Naive B cell (primary cell): ENCODE data around the gene CDON. TPM values are rescaled to one million over a fixed set of nuclear protein-coding genes. Genes with fewer than 3 reads are reported as not detected.

Experiments
- ATAC-seq, 2 donors: fragments of 150-1000 bp; cut with Tn5 transposase; 2 replicates each; pipeline ENCODE4 v1.10.0; 2021; ENCODE audit warnings: low read depth in 2 of 2, mild to moderate bottlenecking in 2 of 2, moderate library complexity in 2 of 2
- DNase-seq: peaks from one replicate; pipeline ENCODE4 v3.0.0; 2022
- H3K27ac Mint-ChIP-seq, 6 donors: one replicate each; pipeline ENCODE4 v1.8.0; 2020 to 2022; ENCODE audit warnings: mild to moderate bottlenecking in 6 of 6, mixed read lengths in 6 of 6, moderate library complexity in 5 of 6, inconsistent platforms in 2 of 6
- H3K27me3 Mint-ChIP-seq, 3 donors: one replicate each; pipeline ENCODE4 v1.8.0; 2021 to 2022; ENCODE audit warnings: mixed read lengths in 3 of 3, mild to moderate bottlenecking in 1 of 3
- H3K36me3 Mint-ChIP-seq, 2 donors: one replicate each; pipeline ENCODE4 v1.8.0; 2020 to 2022; ENCODE audit warnings: mixed read lengths in 2 of 2, inconsistent platforms in 1 of 2, mild to moderate bottlenecking in 1 of 2
- H3K4me1 Mint-ChIP-seq, 3 donors: one replicate each; pipeline ENCODE4 v1.8.0; 2020 to 2022; ENCODE audit warnings: mixed read lengths in 3 of 3, inconsistent platforms in 1 of 3, mild to moderate bottlenecking in 1 of 3, moderate library complexity in 1 of 3
- H3K4me3 Mint-ChIP-seq, 8 donors: one replicate each; pipeline ENCODE4 v1.8.0; 2020 to 2022; ENCODE audit warnings: mild to moderate bottlenecking in 8 of 8, mixed read lengths in 8 of 8, moderate library complexity in 8 of 8, inconsistent platforms in 2 of 8
- H3K9me3 Mint-ChIP-seq, 7 donors: one replicate each; pipeline ENCODE4 v1.8.0; 2020 to 2022; ENCODE audit warnings: mixed read lengths in 7 of 7, mild to moderate bottlenecking in 5 of 7, inconsistent platforms in 2 of 7, moderate library complexity in 1 of 7
- polyA plus RNA-seq, 6 donors: library from polyadenylated mRNA; unstranded; fragments of 300-500 nt; fragmentation: Illumina TruSeq; gene quantifications; one replicate each; pipeline ENCODE4 v1.2.3, GENCODE V29; 2021; ENCODE audit warnings: low read depth in 6 of 6

The CDON gene
- polyA plus RNA-seq = not detected

GRCh38 chr11:126062679-126063506, at the start of gene CDON:
CDON (minus strand) TSS chr11:126062866; CDS start chr11:126023476, 39,390 bp downstream.
- DNase-seq (peak; percentile 59), ATAC-seq (peak; percentile 84 to 87)
- no peaks in the 10 kb centered on the region for H3K36me3 Mint-ChIP-seq
- peaks cover 51 to 63% (median 59%) of the 10 kb centered on the region in 3 donors for H3K27me3 Mint-ChIP-seq
- H3K4me3 Mint-ChIP-seq = peak within 1 kb of the TSS; percentile 73 to 92 (median 86)
- peaks cover 0 to 12% (median 4%) of the 10 kb centered on the region in 7 donors for H3K9me3 Mint-ChIP-seq
- peaks cover 6 to 13% (median 7%) of the 10 kb centered on the region in 3 donors for H3K4me1 Mint-ChIP-seq
- H3K27ac Mint-ChIP-seq = peak within 1 kb of the TSS in 4 of 6 donors; percentile 12 to 73 (median 44)

- H3K9me3 Mint-ChIP-seq = no peaks in the 10 kb centered on the region
- no peaks in the 10 kb centered on the region for H3K36me3 Mint-ChIP-seq
- H3K27ac Mint-ChIP-seq = peak overlapping the region in 1 of 6 donors; percentile 32
- peaks cover 0 to 5% (median 3%) of the 10 kb centered on the region in 3 donors for H3K27me3 Mint-ChIP-seq
- DNase-seq (no peak), ATAC-seq (no peak)
- no peak overlapping the region for H3K4me3 Mint-ChIP-seq
- H3K4me1 Mint-ChIP-seq = no peaks in the 10 kb centered on the region
Observed at GRCh38 chr11:126111458-126112116, 48.9 kb upstream of the CDON start.

GRCh38 chr11:126109941-126110731, 47.5 kb upstream of the CDON start:
- H3K27me3 Mint-ChIP-seq = peaks cover 0 to 13% (median 5%) of the 10 kb centered on the region in 3 donors
- H3K4me3 Mint-ChIP-seq = peak overlapping the region in 1 of 8 donors; percentile 40
- no peaks in the 10 kb centered on the region for H3K36me3 Mint-ChIP-seq
- H3K9me3 Mint-ChIP-seq = no peaks in the 10 kb centered on the region
- ATAC-seq = no peak
- H3K27ac Mint-ChIP-seq = no peak overlapping the region
- H3K4me1 Mint-ChIP-seq = no peaks in the 10 kb centered on the region
- no peak for DNase-seq

DNA sequence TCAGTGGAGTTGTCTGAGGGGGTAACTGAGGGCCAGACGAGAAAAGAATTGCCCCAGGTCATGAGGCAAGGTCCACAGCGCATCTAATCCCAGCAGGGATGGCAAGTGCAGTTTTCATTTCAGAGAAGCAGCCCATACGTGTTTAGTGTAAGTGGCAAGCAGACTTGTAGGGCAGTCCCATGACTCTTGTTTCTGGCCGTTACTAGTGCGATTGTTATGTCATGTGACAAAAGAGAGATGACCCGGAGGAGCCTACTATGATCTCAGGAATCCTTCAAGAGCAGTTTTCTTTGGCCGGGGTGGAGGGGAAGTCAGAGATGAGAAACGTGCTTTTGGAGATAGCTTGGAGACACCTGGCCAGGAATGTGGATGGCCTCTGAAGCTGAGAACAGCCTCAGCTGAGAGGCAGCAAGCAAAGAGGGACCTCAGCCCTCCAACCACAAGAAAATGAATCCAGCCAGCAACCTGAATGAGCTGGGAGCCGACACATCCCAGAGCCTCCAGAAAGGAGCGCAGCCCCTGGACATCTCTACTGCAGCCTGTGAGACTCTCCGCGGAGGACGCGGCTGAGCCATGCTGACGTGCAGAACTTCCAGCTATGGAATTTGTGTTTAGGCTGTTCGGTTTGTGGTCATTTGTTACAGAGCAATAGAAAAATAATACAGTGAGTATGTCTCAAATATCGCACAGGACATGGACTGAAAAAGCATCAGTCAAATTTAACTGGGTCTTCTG, 44.1 kb upstream of the CDON start:
- no peak for DNase-seq
- Mint-ChIP-seq H3K4me3 (no peak overlapping the region), H3K27me3 (peaks cover under 1 to 13% (median 2%) of the 10 kb centered on the region in 3 donors), H3K9me3 (no peaks in the 10 kb centered on the region), H3K27ac (no peak overlapping the region), H3K36me3 (no peaks in the 10 kb centered on the region), H3K4me1 (no peaks in the 10 kb centered on the region)
- ATAC-seq = no peak

DNA sequence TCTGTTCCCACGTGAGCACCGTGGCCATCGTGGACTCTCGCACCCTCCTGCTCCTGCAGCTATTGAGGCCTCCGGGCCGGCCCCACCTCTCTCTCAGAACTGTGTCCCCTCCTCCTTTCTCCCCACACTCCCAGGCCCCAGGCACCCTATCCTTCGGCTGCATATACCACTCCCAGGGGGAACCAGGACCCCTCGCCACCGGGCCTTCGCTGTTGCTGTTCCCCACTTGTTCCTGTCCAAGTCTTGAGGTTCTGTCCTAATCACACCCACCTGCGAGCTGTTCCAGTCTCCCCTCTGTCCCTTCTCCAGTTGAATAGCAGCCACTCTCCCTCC, 43.0 kb upstream of the CDON start:
- no peak for ATAC-seq
- Mint-ChIP-seq H3K4me3 (no peak overlapping the region), H3K36me3 (no peaks in the 10 kb centered on the region)

DNA sequence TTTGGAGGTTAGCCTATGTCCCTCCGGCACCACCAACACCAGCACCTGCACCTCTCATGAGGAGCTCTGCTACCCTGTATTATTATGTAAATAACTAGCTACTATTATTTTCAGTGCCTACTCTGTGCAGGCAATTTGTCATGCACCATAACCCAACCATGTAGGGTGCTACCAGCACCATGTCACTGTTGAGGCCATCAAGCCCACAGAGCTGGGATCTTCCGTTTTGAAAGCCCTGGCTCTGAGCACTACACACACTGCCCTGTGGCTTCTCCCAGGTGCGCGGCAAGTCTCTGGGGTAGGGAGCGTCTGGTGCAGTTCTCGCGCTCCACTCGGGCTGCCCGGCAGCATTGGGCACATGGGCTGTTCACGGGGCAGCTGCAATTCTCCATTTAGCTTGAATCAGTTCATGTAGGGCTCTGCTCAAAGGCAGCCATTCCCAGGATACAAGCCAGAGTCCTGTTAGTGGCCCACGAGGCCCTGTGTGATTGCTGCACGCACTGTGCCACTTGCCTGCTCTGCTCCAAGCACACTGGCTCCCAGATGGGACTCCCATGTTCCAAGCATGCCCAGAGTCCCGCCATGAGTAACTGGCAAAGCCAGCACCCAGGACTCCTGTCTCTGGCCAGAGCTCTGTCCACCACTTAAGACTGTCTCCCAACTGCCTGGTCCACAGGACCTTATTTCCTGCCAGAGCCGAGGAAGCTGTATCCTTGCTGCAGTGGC, 42.5 kb upstream of the CDON start:
- no peak for ATAC-seq
- no peak for DNase-seq
- Mint-ChIP-seq H3K4me3 (no peak overlapping the region), H3K9me3 (no peaks in the 10 kb centered on the region), H3K4me1 (no peaks in the 10 kb centered on the region), H3K27me3 (peaks cover 0 to 16% (median 13%) of the 10 kb centered on the region in 3 donors), H3K36me3 (no peaks in the 10 kb centered on the region), H3K27ac (no peak overlapping the region)

More for the DNA sequence above, 43.0 kb upstream of the CDON start:
- no peak overlapping the region for H3K27ac Mint-ChIP-seq
- no peak for DNase-seq
- peaks cover 0 to 13% (median 13%) of the 10 kb centered on the region in 3 donors for H3K27me3 Mint-ChIP-seq
- H3K9me3 Mint-ChIP-seq = no peaks in the 10 kb centered on the region
- no peaks in the 10 kb centered on the region for H3K4me1 Mint-ChIP-seq

- Mint-ChIP-seq H3K27me3 (peaks cover 0 to 16% (median 13%) of the 10 kb centered on the region in 3 donors), H3K4me1 (no peaks in the 10 kb centered on the region), H3K4me3 (no peak overlapping the region), H3K9me3 (no peaks in the 10 kb centered on the region), H3K27ac (peak overlapping the region in 1 of 6 donors; percentile 93), H3K36me3 (no peaks in the 10 kb centered on the region)
- no peak for ATAC-seq
- DNase-seq = no peak
Observed at GRCh38 chr11:126104420-126104819, 41.8 kb upstream of the CDON start.

- DNase-seq (no peak), ATAC-seq (no peak)
- H3K27ac Mint-ChIP-seq = no peak overlapping the region
- H3K9me3 Mint-ChIP-seq = no peaks in the 10 kb centered on the region
- peaks cover 0 to 17% (median 13%) of the 10 kb centered on the region in 3 donors for H3K27me3 Mint-ChIP-seq
- H3K4me1 Mint-ChIP-seq = no peaks in the 10 kb centered on the region
- H3K4me3 Mint-ChIP-seq = no peak overlapping the region
- H3K36me3 Mint-ChIP-seq = no peaks in the 10 kb centered on the region
Observed at GRCh38 chr11:126103150-126103549, 40.5 kb upstream of the CDON start.

DNA sequence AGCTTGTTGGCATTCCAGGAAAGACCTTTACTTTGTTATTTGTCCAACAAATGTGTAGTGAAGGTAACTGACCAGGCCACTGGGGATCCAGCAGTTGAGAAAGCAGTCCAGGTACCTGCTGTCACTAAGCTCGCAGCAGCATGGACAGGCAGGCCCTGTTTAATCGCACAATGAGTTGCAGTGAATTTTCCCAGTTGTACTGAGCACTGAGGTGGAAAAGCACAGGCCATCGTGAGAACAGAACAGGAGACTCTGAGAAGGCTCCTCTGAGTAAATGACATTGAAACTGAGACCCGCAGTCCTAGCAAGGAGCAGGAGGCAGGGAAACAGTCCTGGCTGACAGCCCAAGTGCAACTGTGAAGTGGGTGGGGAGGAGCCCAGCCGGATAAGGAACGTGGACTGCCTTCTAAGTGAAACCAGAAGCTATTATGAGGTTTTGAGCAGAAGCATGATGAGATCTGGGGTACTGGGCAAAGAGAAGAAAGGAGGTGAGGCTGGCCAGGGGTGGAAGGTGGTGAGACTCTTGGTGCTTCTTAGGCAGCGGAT, 39.8 kb upstream of the CDON start:
- Mint-ChIP-seq H3K27ac (peak overlapping the region in 1 of 6 donors; percentile 3), H3K27me3 (peaks cover 0 to 23% (median 17%) of the 10 kb centered on the region in 3 donors), H3K4me1 (no peaks in the 10 kb centered on the region), H3K4me3 (no peak overlapping the region), H3K9me3 (peaks cover 0 to 4% (median 0%) of the 10 kb centered on the region in 7 donors), H3K36me3 (peaks cover 0 to 5% of the 10 kb centered on the region in 2 donors)
- ATAC-seq (no peak), DNase-seq (no peak)

DNA sequence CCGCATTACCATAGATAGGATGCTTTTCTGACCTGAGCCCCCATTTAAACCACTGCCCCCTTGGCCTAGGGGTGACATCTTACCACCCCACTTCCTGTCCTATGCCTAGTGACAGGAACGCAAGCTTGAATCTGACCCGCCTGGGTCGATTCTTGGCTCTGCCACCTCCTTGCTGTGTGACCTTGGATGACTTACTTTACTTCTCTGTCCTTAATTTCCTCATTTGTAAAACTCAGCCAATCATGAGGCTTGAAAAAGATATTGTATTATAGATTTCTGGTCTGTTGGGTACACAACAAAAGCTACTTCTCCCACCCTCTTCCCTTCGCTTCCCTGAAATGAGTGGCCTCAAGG, 39.2 kb upstream of the CDON start:
- no peak for DNase-seq
- H3K27ac Mint-ChIP-seq = no peak overlapping the region
- no peak for ATAC-seq
- peaks cover 0 to 5% (median 0%) of the 10 kb centered on the region in 7 donors for H3K9me3 Mint-ChIP-seq
- H3K36me3 Mint-ChIP-seq = peaks cover 0 to 7% of the 10 kb centered on the region in 2 donors
- peaks cover 0 to 26% (median 19%) of the 10 kb centered on the region in 3 donors for H3K27me3 Mint-ChIP-seq
- no peak overlapping the region for H3K4me3 Mint-ChIP-seq
- H3K4me1 Mint-ChIP-seq = no peaks in the 10 kb centered on the region

DNA sequence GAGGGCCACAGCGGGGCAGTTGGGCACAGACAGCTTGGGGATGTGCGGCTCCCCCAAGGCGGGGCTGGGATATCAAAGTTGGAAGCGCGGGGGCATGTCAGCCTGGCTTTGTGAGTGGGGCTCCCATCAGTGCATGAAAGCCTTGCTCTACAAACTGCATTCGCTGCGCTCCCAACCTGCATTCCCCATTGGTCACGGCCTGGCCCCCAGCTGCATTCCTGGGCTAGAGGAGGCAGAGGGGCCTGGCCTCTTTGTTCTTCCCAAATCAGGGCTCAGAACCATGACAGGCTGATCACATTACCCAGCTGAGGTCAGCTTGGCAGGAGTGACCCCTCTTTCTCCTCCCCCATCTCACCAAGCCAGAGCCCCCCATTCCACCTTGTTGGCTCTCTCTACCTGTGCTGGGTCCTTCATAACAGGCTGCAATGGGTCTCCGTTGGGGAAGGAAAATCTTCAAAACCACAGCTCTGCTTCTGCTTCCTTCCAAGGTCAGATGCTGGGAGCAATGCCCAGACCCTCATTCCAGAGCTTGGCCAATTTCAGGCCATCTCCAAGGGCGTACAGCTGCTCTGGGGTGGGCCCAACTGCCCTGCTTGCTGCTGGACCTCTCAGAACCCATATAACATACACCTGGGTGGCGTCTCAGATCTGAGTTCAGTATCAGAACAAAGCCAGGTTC, 38.7 kb upstream of the CDON start:
- peaks cover 0 to 29% (median 17%) of the 10 kb centered on the region in 3 donors for H3K27me3 Mint-ChIP-seq
- DNase-seq (no peak), ATAC-seq (no peak)
- H3K4me3 Mint-ChIP-seq = no peak overlapping the region
- peaks cover 0 to 5% (median 0%) of the 10 kb centered on the region in 7 donors for H3K9me3 Mint-ChIP-seq
- no peak overlapping the region for H3K27ac Mint-ChIP-seq
- H3K36me3 Mint-ChIP-seq = peaks cover 0 to 7% of the 10 kb centered on the region in 2 donors
- H3K4me1 Mint-ChIP-seq = no peaks in the 10 kb centered on the region

DNA sequence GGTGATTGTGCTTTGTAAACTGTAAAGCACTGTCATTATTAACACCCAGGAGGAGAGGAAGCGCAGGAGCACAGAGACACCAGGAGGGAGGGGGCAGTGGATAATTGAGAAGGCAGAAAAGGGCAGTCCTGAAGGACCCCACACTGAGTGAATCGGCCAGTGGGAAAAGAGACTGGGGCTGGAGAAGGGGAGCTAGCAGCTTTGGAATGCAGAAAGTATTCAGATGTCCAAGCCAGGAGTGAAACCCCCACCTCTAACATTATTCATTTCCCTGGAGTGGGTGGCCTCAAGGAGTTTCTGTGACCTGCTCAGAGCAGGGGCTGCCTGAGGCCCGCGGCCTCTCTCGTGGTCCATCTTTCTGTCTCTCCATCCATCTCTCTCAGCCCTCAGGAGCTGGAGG, 38.0 kb upstream of the CDON start:
- Mint-ChIP-seq H3K4me1 (no peaks in the 10 kb centered on the region), H3K4me3 (no peak overlapping the region), H3K36me3 (peaks cover 0 to 7% of the 10 kb centered on the region in 2 donors), H3K27ac (no peak overlapping the region), H3K27me3 (peaks cover 2 to 36% (median 17%) of the 10 kb centered on the region in 3 donors), H3K9me3 (peaks cover 0 to 5% (median 0%) of the 10 kb centered on the region in 7 donors)
- DNase-seq (no peak), ATAC-seq (no peak)
